Keratinocyte (primary cell): ENCODE data around the gene LSM3. TPM values are rescaled to one million over a fixed set of nuclear protein-coding genes. Genes with fewer than 3 reads are reported as not detected.

Source experiments
- DNase-seq: peaks from one replicate; pipeline ENCODE4 v3.0.0-alpha.2; 2011; ENCODE audit warnings: low read depth, missing footprints, low spot score
- FAIRE-seq: peaks from 2 replicates; lab custom pipeline; 2011; peaks lifted over from hg19 to GRCh38; lab: Jason Lieb, UNC
- H2AFZ ChIP-seq: 2 replicates; pipeline ENCODE4 v1.6.0; 2012; ENCODE audit warnings: low read length, control low read depth, inconsistent platforms; ENCODE audit not compliant: control insufficient read depth
- H3K27ac ChIP-seq: 2 replicates; pipeline ENCODE4 v1.5.1; 2011; ENCODE audit warnings: low read length; ENCODE audit not compliant: control insufficient read depth, insufficient read depth
- H3K27me3 ChIP-seq: 3 replicates; pipeline ENCODE4 v1.6.0; 2011; ENCODE audit warnings: low read length; ENCODE audit not compliant: control insufficient read depth, insufficient read depth; ENCODE audit errors: extremely low read depth
- H3K36me3 ChIP-seq, 2 experiments: 2 replicates in 1 of 2; 3 replicates in 1 of 2; pipeline ENCODE4 v1.5.1; 2011; ENCODE audit warnings: low read length in 2 of 2, mild to moderate bottlenecking in 1 of 2; ENCODE audit not compliant: control insufficient read depth in 2 of 2, insufficient read depth in 2 of 2; ENCODE audit errors: extremely low read depth in 1 of 2
- H3K4me1 ChIP-seq: 3 replicates; pipeline ENCODE4 v1.5.1; 2011; ENCODE audit warnings: low read length; ENCODE audit not compliant: control insufficient read depth, insufficient read depth; ENCODE audit errors: extremely low read depth
- H3K4me2 ChIP-seq: 3 replicates; pipeline ENCODE4 v1.6.0; 2011; ENCODE audit warnings: low read depth, low read length; ENCODE audit not compliant: control insufficient read depth, insufficient read depth; ENCODE audit errors: extremely low read depth
- H3K4me3 ChIP-seq, 3 experiments: fragments of 200-600 bp in 1 of 3; sonication (generic) in 1 of 3; 2 replicates in 2 of 3; 3 replicates in 1 of 3; pipeline ENCODE4 v1.5.1; 2011 to 2016; ENCODE audit warnings: low read length in 3 of 3, mild to moderate bottlenecking in 3 of 3, control low read depth in 2 of 3, inconsistent platforms in 1 of 3, low read depth in 1 of 3, mixed read lengths in 1 of 3, mixed run types in 1 of 3, moderate library complexity in 1 of 3; ENCODE audit not compliant: control insufficient read depth in 2 of 3, insufficient read depth in 2 of 3; ENCODE audit errors: extremely low read depth in 1 of 3
- H3K79me2 ChIP-seq: 2 replicates; pipeline ENCODE4 v1.6.0; 2012; ENCODE audit warnings: low read length; ENCODE audit not compliant: control insufficient read depth, insufficient read depth
- H3K9ac ChIP-seq: 3 replicates; pipeline ENCODE4 v1.6.0; 2011; ENCODE audit warnings: low read length; ENCODE audit not compliant: control insufficient read depth, insufficient read depth; ENCODE audit errors: extremely low read depth
- H3K9me1 ChIP-seq: 3 replicates; pipeline ENCODE4 v1.6.0; 2011; ENCODE audit warnings: low read length; ENCODE audit not compliant: control insufficient read depth, insufficient read depth; ENCODE audit errors: extremely low read depth
- H3K9me3 ChIP-seq: 2 replicates; pipeline ENCODE4 v1.5.1; 2012; ENCODE audit warnings: low read depth, low read length; ENCODE audit not compliant: control insufficient read depth
- H4K20me1 ChIP-seq: 3 replicates; pipeline ENCODE4 v1.6.0; 2011; ENCODE audit warnings: low read length; ENCODE audit not compliant: control insufficient read depth, insufficient read depth; ENCODE audit errors: extremely low read depth
- CTCF ChIP-seq, 3 experiments: IDR thresholded peaks in 1 of 3; conservative IDR thresholded peaks in 1 of 3; optimal IDR thresholded peaks in 1 of 3; 2 replicates in 2 of 3; 3 replicates in 1 of 3; pipeline versions ENCODE3 to v1.5.1; 2011; ENCODE audit warnings: low read length in 3 of 3, mild to moderate bottlenecking in 3 of 3, moderate library complexity in 2 of 3, control low read depth in 1 of 3, inconsistent platforms in 1 of 3; ENCODE audit not compliant: insufficient read depth in 2 of 3; ENCODE audit errors: extremely low read depth in 1 of 3
- EZH2 ChIP-seq: IDR thresholded peaks from one replicate; pipeline ENCODE4 v1.6.1; 2012; ENCODE audit warnings: inconsistent platforms, mild to moderate bottlenecking, low read length, moderate library complexity
- dilution Hi-C: fragments of 300-500 bp; cut with MboI; formaldehyde crosslinking; loops from one replicate; pipeline ENCODE4 v1.7.0; 2020; ENCODE audit warnings: low sequenced_read_pairs; ENCODE audit not compliant: extremely low pct_ligation_motif_present
- polyA plus RNA-seq, 5 experiments: library from polyadenylated mRNA; depleted of rRNA in 3 of 5; stranded (reverse) in 3 of 5; stranded (forward) in 1 of 5; unstranded in 1 of 5; fragments of >200 nt; gene quantifications; 1 replicate in 1 of 5; 2 replicates in 3 of 5; 3 replicates in 1 of 5; pipeline versions ENCODE4 v1.2.1 to v1.2.3, GENCODE V29; 2011 to 2012; ENCODE audit warnings: missing spikeins in 2 of 5, low read depth in 1 of 5, low replicate concordance in 1 of 5

LSM3 gene
- polyA plus RNA-seq, 1 donor (not counting 4 experiments of a cell fraction or from before 2014, with no cell fraction given), result 26.1 TPM

- Histone ChIP-seq H3K9ac (no peak overlapping the region), H3K4me2 (no peak overlapping the region), H4K20me1 (no peaks in the 10 kb centered on the region), H2AFZ (no peak overlapping the region), H3K79me2 (no peaks in the 10 kb centered on the region), H3K4me3 (no peak overlapping the region), H3K9me3 (no peaks in the 10 kb centered on the region), H3K27me3 (no peaks in the 10 kb centered on the region), H3K36me3 (no peaks in the 10 kb centered on the region), H3K9me1 (no peaks in the 10 kb centered on the region), H3K4me1 (peaks cover 7% of the 10 kb centered on the region), H3K27ac (no peak overlapping the region)
- TF ChIP-seq EZH2 (no peak), CTCF (optimal IDR thresholded peaks at IDR 0.05 in 1 of 3, IDR thresholded peaks at IDR 0.05 in 1 of 3, conservative IDR thresholded peaks at IDR 0.05 in 1 of 3; ENCODE audit: extremely low read depth in 1 of 3, insufficient read depth in 2 of 3, low read length in 3 of 3) (no peak)
- DNase-seq (no peak), FAIRE-seq (no peak)
- dilution Hi-C loops, result no loop called here
Observed at GRCh38 chr3:14241716-14242115, 63.1 kb downstream of the LSM3 start.

GRCh38 chr3:14242490-14243311 lies 64.1 kb downstream of the LSM3 start:
- Histone ChIP-seq H3K4me2 (no peak overlapping the region), H3K9me1 (no peaks in the 10 kb centered on the region), H3K79me2 (no peaks in the 10 kb centered on the region), H4K20me1 (no peaks in the 10 kb centered on the region), H3K36me3 (no peaks in the 10 kb centered on the region), H2AFZ (no peak overlapping the region), H3K9ac (no peak overlapping the region), H3K4me3 (no peak overlapping the region), H3K4me1 (peaks cover 7% of the 10 kb centered on the region), H3K9me3 (no peaks in the 10 kb centered on the region), H3K27me3 (no peaks in the 10 kb centered on the region), H3K27ac (no peak overlapping the region)
- TF ChIP-seq CTCF (optimal IDR thresholded peaks at IDR 0.05 in 1 of 3, IDR thresholded peaks at IDR 0.05 in 1 of 3, conservative IDR thresholded peaks at IDR 0.05 in 1 of 3; ENCODE audit: extremely low read depth in 1 of 3, insufficient read depth in 2 of 3, low read length in 3 of 3), result no peak
- no peak for TF ChIP-seq EZH2
- dilution Hi-C loops, result no loop called here
- no peak for DNase-seq
- no peak for FAIRE-seq
